Neuronal stem cell (in vitro differentiated cells): ENCODE measurements around the gene LZTS3.
"Not testable (repeated sequence)": the region's sequence is repeated elsewhere in the genome, so short reads cannot be mapped to it uniquely, and the experiment has no call there.

Experiments
- DNase-seq: peaks from one replicate; pipeline ENCODE4 v3.0.0-alpha.2; 2013; ENCODE audit warnings: low spot score
- H2AFZ ChIP-seq: one replicate; pipeline ENCODE4 v1.6.1; 2013; ENCODE audit warnings: mild to moderate bottlenecking, low read length, inconsistent platforms
- H2AK5ac ChIP-seq: 2 replicates; pipeline ENCODE4 v1.6.1; 2013; ENCODE audit warnings: low read depth, mild to moderate bottlenecking, inconsistent platforms, low read length, moderate library complexity, mixed read lengths
- H2BK120ac ChIP-seq: 2 replicates; pipeline ENCODE4 v1.6.1; 2013; ENCODE audit warnings: low read depth, mild to moderate bottlenecking, inconsistent platforms, low read length, moderate library complexity, mixed read lengths
- H2BK12ac ChIP-seq: one replicate; pipeline ENCODE4 v1.6.1; 2013; ENCODE audit warnings: low read length, inconsistent platforms
- H2BK15ac ChIP-seq: 2 replicates; pipeline ENCODE4 v1.6.1; 2013; ENCODE audit warnings: mild to moderate bottlenecking, low read length, inconsistent platforms, mixed read lengths
- H2BK5ac ChIP-seq: one replicate; pipeline ENCODE4 v1.6.1; 2013; ENCODE audit warnings: inconsistent platforms, mild to moderate bottlenecking, low read length, moderate library complexity
- H3K14ac ChIP-seq: one replicate; pipeline ENCODE4 v1.6.1; 2013; ENCODE audit warnings: low read length, inconsistent platforms
- H3K18ac ChIP-seq: 2 replicates; pipeline ENCODE4 v1.6.1; 2013; ENCODE audit warnings: low read length, inconsistent platforms
- H3K23ac ChIP-seq: 2 replicates; pipeline ENCODE4 v1.6.1; 2013; ENCODE audit warnings: low read depth, mild to moderate bottlenecking, mixed read lengths, low read length, inconsistent platforms; ENCODE audit not compliant: poor library complexity
- H3K27ac ChIP-seq: replicated peaks from 3 replicates; pipeline ENCODE4 v1.5.1; 2013; ENCODE audit warnings: low read length, inconsistent platforms
- H3K27me3 ChIP-seq, 3 experiments: 2 replicates each; pipeline ENCODE4 v1.6.1; 2013; ENCODE audit warnings: low read length in 3 of 3, mild to moderate bottlenecking in 2 of 3, inconsistent platforms in 1 of 3, low read depth in 1 of 3, mixed read lengths in 1 of 3, moderate library complexity in 1 of 3; ENCODE audit not compliant: control insufficient read depth in 3 of 3, insufficient read depth in 3 of 3
- H3K36me3 ChIP-seq, 2 donors: replicated peaks in 1 of 2; 2 replicates each; pipeline ENCODE4 v1.6.1; 2013; ENCODE audit warnings: low read length in 2 of 2; ENCODE audit not compliant: control insufficient read depth in 2 of 2, insufficient read depth in 2 of 2
- H3K4ac ChIP-seq: 2 replicates; pipeline ENCODE4 v1.6.1; 2013; ENCODE audit warnings: inconsistent platforms, mild to moderate bottlenecking, low read length, moderate library complexity
- H3K4me1 ChIP-seq, 2 donors: 1 replicate in 1 of 2; 2 replicates in 1 of 2; pipeline ENCODE4 v1.6.1; 2013; ENCODE audit warnings: low read length in 2 of 2, low read depth in 1 of 2; ENCODE audit not compliant: control insufficient read depth in 2 of 2, insufficient read depth in 1 of 2
- H3K4me2 ChIP-seq: one replicate; pipeline ENCODE4 v1.6.1; 2013; ENCODE audit warnings: mild to moderate bottlenecking, low read length, inconsistent platforms; ENCODE audit not compliant: insufficient read depth, poor library complexity, severe bottlenecking
- H3K4me3 ChIP-seq, 2 donors: 2 replicates each; pipeline ENCODE4 v1.5.1; 2013; ENCODE audit warnings: low read length in 2 of 2, mild to moderate bottlenecking in 2 of 2, inconsistent platforms in 1 of 2, moderate library complexity in 1 of 2
- H3K79me1 ChIP-seq: one replicate; pipeline ENCODE4 v1.6.1; 2013; ENCODE audit warnings: low read depth, mild to moderate bottlenecking, inconsistent platforms, low read length, moderate library complexity
- H3K9ac ChIP-seq: one replicate; pipeline ENCODE4 v1.6.1; 2013; ENCODE audit warnings: mild to moderate bottlenecking, low read depth, low read length, inconsistent platforms; ENCODE audit not compliant: poor library complexity
- H3K9me3 ChIP-seq, 2 donors: replicated peaks in 1 of 2; 2 replicates each; pipeline versions ENCODE3 to v1.6.1; 2013; ENCODE audit warnings: low read length in 2 of 2, mild to moderate bottlenecking in 2 of 2, inconsistent platforms in 1 of 2, low read depth in 1 of 2, mixed read lengths in 1 of 2, moderate library complexity in 1 of 2; ENCODE audit not compliant: control insufficient read depth in 2 of 2, insufficient read depth in 1 of 2
- H4K8ac ChIP-seq: one replicate; pipeline ENCODE4 v1.6.1; 2013; ENCODE audit warnings: low read depth, mild to moderate bottlenecking, inconsistent platforms, low read length, moderate library complexity
- H4K91ac ChIP-seq: one replicate; pipeline ENCODE4 v1.6.1; 2013; ENCODE audit warnings: low read length, low read depth, mild to moderate bottlenecking, inconsistent platforms; ENCODE audit not compliant: poor library complexity
- WGBS, 2 donors: extraction: QIAGEN DNeasy Blood & Tissue Kit; methylation state at CpG; one replicate each; pipeline ENCODE4 v1.1.7; 2013; ENCODE audit warnings: missing lambda C conversion rate in 2 of 2, mixed read lengths in 1 of 2; ENCODE audit not compliant: insufficient read length in 2 of 2, insufficient replicate concordance in 1 of 2; ENCODE audit errors: extremely low coverage in 2 of 2; 5-methylcytosine and 5-hydroxymethylcytosine counted together

LZTS3 gene

DNA sequence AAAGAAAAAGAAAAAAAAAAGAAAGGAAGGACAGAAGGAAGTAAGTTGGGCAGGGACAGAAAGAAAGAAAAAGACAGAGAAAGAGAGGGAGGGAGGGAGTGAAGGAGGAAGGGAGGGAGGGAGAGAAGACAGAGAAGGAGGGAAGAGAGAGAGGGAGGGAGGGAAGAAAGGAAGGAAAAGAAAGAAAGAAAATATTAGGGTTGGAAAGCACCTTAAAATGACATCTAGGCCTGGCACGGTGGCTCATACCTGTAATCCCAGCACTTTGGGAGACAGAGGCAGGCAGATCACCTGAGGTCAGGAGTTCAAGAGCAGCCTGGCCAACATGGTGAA, 46.9 kb downstream of the LZTS3 start:
- DNase-seq = no peak
- Histone ChIP-seq H2BK120ac (no peak overlapping the region), H3K4ac (no peak overlapping the region), H3K4me2 (no peak overlapping the region), H3K79me1 (no peaks in the 10 kb centered on the region), H4K91ac (no peak overlapping the region), H4K8ac (no peak overlapping the region), H3K27me3 (no peaks in the 10 kb centered on the region), H3K4me1 (no peaks in the 10 kb centered on the region), H3K9ac (no peak overlapping the region), H2AFZ (no peak overlapping the region), H3K18ac (no peak overlapping the region), H3K9me3 (peaks cover 14 to 26% of the 10 kb centered on the region in 2 donors), H2BK15ac (no peak overlapping the region), H3K27ac (no peak overlapping the region), H3K36me3 (peaks cover 13 to 17% of the 10 kb centered on the region in 2 donors), H3K23ac (no peak overlapping the region), H3K4me3 (no peak overlapping the region), H2AK5ac (no peak overlapping the region), H3K14ac (no peak overlapping the region), H2BK12ac (no peak overlapping the region), H2BK5ac (no peak overlapping the region)
- no CpG with 5 or more reads among the region's 1 CpG for WGBS, 2 donors

DNA sequence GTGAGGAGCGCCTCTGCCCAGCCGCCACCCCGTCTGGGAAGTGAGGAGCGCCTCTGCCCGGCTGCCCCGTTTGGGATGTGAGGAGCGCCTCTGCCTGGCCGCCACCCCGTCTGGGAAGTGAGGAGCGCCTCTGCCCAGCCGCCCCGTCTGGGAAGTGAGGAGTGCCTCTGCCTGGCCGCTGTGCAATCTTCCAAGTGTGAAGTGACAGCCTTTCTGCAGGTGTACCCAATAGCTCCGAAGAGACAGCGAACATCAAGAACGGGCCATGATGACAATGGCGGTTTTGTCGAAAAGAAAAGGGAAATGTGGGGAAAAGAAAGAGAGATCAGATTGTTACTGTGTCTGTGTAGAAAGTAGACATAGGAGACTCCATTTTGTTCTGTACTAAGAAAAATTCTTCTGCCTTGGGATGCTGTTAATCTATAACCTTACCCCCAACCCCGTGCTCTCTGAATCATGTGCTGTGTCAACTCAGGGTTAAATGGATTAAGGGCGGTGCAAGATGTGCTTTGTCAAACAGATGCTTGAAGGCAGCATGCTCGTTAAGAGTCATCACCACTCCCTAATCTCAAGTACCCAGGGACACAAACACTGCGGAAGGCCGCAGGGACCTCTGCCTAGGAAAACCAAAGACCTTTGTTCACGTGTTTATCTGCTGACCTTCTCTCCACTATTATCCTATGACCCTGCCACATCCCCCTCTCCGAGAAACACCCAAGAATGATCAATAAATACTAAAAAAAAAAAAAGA, 47.4 kb downstream of the LZTS3 start:
- not testable (repeated sequence) for H2AK5ac ChIP-seq, H3K14ac ChIP-seq, H2BK5ac ChIP-seq, H3K4ac ChIP-seq, H3K4me3 ChIP-seq, H3K9ac ChIP-seq, H2BK12ac ChIP-seq, H2BK15ac ChIP-seq, H4K91ac ChIP-seq, H3K4me2 ChIP-seq, H3K27me3 ChIP-seq, H3K4me1 ChIP-seq, H3K23ac ChIP-seq, H3K79me1 ChIP-seq, H2AFZ ChIP-seq, H3K18ac ChIP-seq, H2BK120ac ChIP-seq, DNase-seq, H4K8ac ChIP-seq, H3K27ac ChIP-seq
- Histone ChIP-seq H3K36me3 (peaks cover 16 to 22% of the 10 kb centered on the region in 2 donors), H3K9me3 (peaks cover 14 to 26% of the 10 kb centered on the region in 2 donors)
- WGBS, 2 donors = no CpG with 5 or more reads among the region's 25 CpGs

DNA sequence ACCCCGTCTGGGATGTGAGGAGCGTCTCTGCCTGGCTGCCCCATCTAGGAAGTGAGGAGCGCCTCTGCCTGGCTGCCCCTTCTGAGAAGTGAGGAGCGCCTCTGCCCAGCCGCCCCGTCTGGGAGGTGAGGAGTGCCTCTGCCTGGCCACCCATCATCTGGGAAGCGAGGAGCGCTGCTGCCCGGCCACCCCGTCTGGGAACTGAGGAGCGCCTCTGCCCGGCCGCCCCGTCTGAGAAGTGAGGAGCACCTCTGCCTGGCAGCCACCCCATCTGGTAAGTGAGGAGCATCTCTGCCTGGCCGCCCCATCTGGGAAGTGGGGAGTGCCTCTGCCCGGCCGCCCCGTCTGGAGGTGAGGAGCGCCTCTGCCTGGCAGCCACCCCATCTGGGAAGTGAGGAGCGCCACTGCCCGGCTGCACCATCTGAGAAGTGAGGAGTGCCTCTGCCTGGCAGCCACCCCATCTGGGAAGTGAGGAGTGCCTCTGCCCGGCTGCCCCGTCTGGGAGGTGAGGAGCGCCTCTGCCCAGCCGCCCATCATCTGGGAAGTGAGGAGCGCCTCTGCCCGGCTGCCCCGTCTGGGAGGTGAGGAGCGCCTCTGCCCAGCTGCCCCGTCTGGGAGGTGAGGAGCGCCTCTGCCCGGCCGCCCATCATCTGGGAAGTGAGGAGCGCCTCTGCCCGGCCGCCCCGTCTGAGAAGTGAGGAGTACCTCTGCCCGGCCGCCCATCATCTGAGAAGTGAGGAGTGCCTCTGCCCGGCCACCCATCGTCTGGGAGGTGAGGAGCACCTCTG, 48.4 kb downstream of the LZTS3 start:
- not testable (repeated sequence) for H3K14ac ChIP-seq, H2BK120ac ChIP-seq, H2BK5ac ChIP-seq, H3K79me1 ChIP-seq, H3K27ac ChIP-seq, H3K23ac ChIP-seq, H2AK5ac ChIP-seq, H2AFZ ChIP-seq, H2BK15ac ChIP-seq, H3K4me2 ChIP-seq, DNase-seq, H3K27me3 ChIP-seq, H2BK12ac ChIP-seq, H3K4ac ChIP-seq, H3K4me3 ChIP-seq, H4K8ac ChIP-seq, H3K18ac ChIP-seq, H4K91ac ChIP-seq, H3K4me1 ChIP-seq, H3K9ac ChIP-seq
- H3K36me3 ChIP-seq = peaks cover 16 to 28% of the 10 kb centered on the region in 2 donors
- WGBS, 2 donors = no CpG with 5 or more reads among the region's 41 CpGs
- H3K9me3 ChIP-seq = peaks cover 14 to 26% of the 10 kb centered on the region in 2 donors

DNA sequence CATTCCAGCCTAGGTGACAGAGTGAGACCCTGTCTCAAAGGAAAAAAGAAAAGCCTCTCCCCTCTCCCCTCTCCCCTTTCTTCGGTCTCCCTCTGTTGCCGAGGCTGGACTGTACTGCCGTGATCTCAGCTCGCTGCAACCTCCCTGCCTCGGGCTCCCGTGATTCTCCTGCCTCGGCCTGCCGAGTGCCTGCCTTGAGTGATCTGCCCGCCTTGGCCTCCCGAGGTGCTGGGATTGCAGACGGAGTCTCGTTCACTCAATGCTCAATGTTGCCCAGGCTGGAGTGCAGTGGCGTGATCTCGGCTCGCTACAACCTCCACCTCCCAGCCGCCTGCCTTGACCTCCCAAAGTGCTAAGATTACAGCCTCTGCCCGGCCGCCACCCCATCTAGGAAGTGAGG, 49.2 kb downstream of the LZTS3 start:
- H2BK5ac ChIP-seq, H2BK120ac ChIP-seq, H3K27ac ChIP-seq, H4K91ac ChIP-seq, H2BK12ac ChIP-seq, DNase-seq, H3K9ac ChIP-seq, H3K79me1 ChIP-seq, H3K4me3 ChIP-seq, H4K8ac ChIP-seq, H3K27me3 ChIP-seq, H3K4ac ChIP-seq, H3K14ac ChIP-seq, H2AK5ac ChIP-seq, H3K23ac ChIP-seq, H2AFZ ChIP-seq, H3K18ac ChIP-seq, H3K4me2 ChIP-seq, H3K4me1 ChIP-seq, H2BK15ac ChIP-seq: not testable (repeated sequence)
- no CpG with 5 or more reads among the region's 18 CpGs for WGBS, 2 donors
- peaks cover 14 to 26% of the 10 kb centered on the region in 2 donors for H3K9me3 ChIP-seq
- H3K36me3 ChIP-seq = peaks cover 17 to 35% of the 10 kb centered on the region in 2 donors
